ENCODE measurements around the gene ATG4B.

Gene ATG4B

GRCh38 chr2:241690202-241690717, 52.8 kb downstream of the ATG4B start:
- DNase-seq = no peak

- DNase-seq = no peak
These were observed 55.0 kb downstream of the ATG4B start for GRCh38 chr2:241692448-241692847.

GRCh38 chr2:241695651-241696050, 58.2 kb downstream of the ATG4B start:
- DNase-seq = no peak

DNA sequence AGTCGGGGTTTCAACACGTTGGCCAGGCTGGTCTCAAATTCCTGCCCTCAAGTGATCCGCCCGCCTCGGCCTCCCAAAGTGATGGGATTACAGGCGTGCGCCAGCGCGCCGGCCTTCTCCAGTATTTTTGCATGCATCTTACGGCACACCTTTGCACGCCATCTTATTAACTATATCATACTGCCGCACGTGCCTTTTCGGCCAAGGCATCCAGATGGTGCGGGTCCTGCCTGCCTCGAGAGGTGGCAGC, 63.6 kb downstream of the ATG4B start:
- DNase-seq = no peak

- DNase-seq = peak; percentile 36 to 94 (median 79)
These were observed 64.1 kb downstream of the ATG4B start, which contains the start of gene ING5 for GRCh38 chr2:241701399-241702154. TSS of gene ING5 (plus strand) at chr2:241702039. CDS start at chr2:241702066, 27 bp downstream.

- DNase-seq = peak; percentile 37 to 90 (median 78)
These were observed 64.9 kb downstream of the ATG4B start for GRCh38 chr2:241702155-241703031.

- DNase-seq = peak in 4 of 14 donors; percentile 27 to 51 (median 39)
These were observed 65.6 kb downstream of the ATG4B start for GRCh38 chr2:241703032-241703604.

GRCh38 chr2:241706537-241706936, 69.0 kb downstream of the ATG4B start:
- no peak for DNase-seq

DNA sequence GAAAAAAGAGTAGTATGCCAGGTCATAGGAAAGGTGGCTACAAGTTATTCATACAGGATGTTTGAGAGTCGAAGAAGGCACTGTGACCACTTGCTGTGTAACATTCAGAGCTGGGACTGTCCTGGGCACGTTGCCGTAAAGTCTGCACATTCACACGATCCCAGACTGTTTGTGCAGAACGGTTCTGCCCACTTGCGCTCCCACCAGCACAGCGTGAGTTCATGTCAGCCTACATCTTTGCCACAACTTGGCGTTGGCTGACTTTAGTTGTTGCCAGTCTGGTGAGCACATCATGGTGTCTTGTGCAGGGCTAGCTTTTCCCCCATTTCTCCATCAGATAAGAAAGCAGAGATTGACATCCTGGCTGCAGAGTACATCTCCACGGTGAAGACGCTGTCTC, 71.4 kb downstream of the ATG4B start:
- no peak for DNase-seq

DNA sequence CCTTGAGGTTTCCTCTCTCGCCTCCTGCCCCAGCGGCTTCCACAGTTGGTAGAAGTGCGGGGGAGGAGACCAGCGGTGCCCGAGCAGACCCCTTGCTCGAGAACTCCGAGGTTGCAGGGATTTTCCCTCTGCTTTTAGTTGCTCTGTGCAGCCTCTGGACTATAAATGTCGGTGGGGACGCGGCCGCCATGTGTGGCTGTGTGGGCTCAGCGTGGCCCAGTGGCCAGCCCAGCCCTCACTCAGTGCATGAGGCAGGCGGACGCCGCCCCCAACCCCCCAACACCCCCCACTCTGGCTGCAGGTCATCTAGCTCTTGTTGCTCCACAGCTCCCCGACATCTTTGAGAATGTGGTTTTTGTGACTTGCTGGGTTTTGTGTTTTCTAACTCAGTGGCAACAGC, 81.6 kb downstream of the ATG4B start:
- no peak for DNase-seq

- no peak for DNase-seq
These were observed 82.6 kb downstream of the ATG4B start for GRCh38 chr2:241720099-241720498.

DNA sequence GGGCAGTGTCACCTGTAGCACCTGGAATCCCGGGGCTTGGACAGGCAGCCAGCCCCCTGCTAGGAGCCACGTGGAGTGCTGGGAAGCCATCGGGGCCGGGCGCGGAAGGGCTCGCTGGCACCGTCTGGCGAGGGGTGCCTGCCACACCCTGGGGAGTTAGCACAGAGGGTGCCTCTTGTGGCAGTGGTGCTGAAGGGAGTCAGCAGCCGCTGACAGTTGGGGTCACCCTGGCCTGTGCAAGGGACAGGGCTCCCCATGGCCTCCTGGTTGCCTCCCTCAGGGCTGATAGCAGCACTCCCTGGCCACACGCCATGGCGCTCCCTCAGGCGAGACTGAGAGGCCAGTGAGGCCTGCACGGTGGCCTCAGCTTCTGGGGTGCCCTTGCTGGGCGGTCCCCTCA, 83.1 kb downstream of the ATG4B start:
- DNase-seq = no peak

DNA sequence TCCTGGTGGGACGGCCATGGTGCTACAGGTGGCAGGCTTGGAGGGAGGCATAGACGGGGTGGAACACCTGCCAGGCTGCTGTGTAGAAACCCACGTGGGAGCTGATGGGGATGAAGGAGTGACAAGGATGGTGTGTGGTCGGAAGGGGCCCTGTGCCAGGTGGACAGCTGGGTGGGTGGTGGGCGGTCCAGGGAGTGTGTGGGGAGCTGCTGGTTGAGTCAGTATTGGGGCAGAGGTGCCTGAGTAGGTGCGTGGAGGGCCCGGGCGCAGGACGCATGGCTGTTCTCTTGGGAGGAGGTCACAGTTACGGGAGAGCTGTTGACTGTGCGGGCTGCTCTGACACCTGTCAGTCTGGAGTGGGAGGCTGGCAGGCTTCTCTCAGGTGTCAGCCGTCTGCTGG, 84.4 kb downstream of the ATG4B start:
- DNase-seq = no peak

DNA sequence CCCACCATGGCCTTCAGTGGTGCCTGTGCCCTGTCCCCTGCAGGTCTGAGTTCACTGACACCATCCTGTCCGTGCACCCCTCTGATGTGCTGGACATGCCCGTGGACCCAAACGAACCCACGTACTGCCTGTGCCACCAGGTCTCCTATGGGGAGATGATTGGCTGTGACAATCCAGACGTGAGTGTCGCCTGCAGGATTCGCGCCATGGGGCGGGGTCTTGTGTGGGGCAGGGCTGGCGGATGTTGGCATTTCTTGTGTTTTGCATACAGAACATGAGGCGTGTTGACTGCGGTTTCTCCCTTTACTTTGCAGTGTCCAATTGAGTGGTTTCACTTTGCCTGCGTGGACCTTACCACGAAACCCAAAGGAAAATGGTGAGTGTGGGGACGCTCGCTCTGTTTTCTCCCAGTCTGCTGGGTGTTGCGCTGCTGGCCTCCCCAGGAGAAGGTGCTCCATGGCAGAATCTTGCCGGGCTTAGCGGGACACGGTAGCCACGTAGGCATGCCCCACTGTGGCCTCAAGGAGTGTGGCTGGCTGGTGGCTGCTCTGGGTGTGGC, 85.5 kb downstream of the ATG4B start:
- DNase-seq = no peak
